Stomach (tissue), 4 donors: Measurements from ENCODE around the gene RNLS.
"Not testable (repeated sequence)": the region's sequence is repeated elsewhere in the genome, so short reads cannot be mapped to it uniquely, and the experiment has no call there.

Source experiments
- CTCF ChIP-seq, 7 experiments: fragments of 450-650 bp in 4 of 7; fragments of 200-600 bp in 3 of 7; sonication (generic) in 3 of 7; IDR thresholded peaks; one replicate each; pipeline ENCODE4 v1.5.1; 2016 to 2019; ENCODE audit warnings: antibody characterized with exemption in 7 of 7, control low read depth in 2 of 7, mild to moderate bottlenecking in 1 of 7
- POLR2AphosphoS5 ChIP-seq, 3 donors: sonication (generic); formaldehyde crosslinking; IDR thresholded peaks; one replicate each; pipeline ENCODE4 v1.6.1; 2016; ENCODE audit warnings: antibody characterized with exemption in 3 of 3

GRCh38 chr10:88308361-88308760, 274.8 kb downstream of the RNLS start:
- not testable (repeated sequence) for TF ChIP-seq CTCF, POLR2AphosphoS5 (IDR thresholded peaks at IDR 0.05)
